Measurements from ENCODE around the gene MTG2.

DNA sequence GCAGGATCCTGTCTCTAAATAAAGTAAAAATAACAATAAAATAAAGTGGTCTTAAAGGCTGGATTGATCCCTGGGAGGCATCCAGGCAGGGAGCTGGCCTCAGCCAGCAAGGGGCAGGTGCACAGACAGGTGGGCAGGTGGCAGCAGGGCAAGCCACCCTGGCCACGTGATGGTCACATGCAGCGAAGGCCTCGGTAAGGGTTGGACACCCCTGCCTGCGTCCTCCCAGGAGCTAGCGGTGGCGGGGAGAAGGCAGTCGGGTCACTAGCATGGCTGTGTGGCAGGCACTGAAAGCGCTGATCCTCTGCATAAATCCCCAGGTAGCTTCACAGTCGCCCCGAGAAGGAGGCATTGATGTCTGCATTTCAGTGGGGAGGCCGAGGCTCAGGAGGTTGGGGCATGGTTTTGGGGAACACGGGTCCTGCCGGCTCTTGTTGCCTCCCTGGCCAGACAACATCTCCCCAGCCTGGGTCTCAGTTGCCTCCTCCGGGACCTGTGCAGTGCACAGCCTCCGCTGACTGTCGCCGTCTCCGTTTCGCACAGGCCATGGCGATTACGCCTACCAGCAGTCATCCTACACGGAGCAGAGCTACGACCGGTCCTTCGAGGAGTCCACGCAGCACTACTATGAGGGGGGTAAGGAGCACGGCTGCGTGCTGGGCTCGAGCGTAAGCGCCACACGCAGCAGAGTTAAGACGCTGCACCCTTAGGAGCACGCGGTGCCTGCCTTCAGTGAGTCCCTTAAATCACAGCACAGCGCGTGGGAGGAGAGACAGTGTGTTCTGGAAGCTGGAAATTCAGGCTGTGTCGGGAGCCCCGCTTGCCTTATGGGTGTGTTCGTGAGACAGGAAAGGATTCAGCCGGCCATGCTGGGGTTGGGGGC, 17.7 kb upstream of the MTG2 start:
- TF ChIP-seq CREB1 (CRISPR knock-in tag; IDR thresholded peaks at IDR 0.05; ENCODE audit: low read depth) (no peak), EZH2 (IDR thresholded peaks at IDR 0.05; ENCODE audit: low read depth, unreplicated experiment) (no peak), POLR2AphosphoS5 (IDR thresholded peaks at IDR 0.05; ENCODE audit: low read depth) (no peak), EZH2phosphoT487 (IDR thresholded peaks at IDR 0.05; ENCODE audit: unreplicated experiment) (no peak), ZNF114 (CRISPR knock-in tag; IDR thresholded peaks at IDR 0.05) (no peak), JUNB (IDR thresholded peaks at IDR 0.05; ENCODE audit: unreplicated experiment) (no peak)
- TF ChIP-seq, protein P1, sequence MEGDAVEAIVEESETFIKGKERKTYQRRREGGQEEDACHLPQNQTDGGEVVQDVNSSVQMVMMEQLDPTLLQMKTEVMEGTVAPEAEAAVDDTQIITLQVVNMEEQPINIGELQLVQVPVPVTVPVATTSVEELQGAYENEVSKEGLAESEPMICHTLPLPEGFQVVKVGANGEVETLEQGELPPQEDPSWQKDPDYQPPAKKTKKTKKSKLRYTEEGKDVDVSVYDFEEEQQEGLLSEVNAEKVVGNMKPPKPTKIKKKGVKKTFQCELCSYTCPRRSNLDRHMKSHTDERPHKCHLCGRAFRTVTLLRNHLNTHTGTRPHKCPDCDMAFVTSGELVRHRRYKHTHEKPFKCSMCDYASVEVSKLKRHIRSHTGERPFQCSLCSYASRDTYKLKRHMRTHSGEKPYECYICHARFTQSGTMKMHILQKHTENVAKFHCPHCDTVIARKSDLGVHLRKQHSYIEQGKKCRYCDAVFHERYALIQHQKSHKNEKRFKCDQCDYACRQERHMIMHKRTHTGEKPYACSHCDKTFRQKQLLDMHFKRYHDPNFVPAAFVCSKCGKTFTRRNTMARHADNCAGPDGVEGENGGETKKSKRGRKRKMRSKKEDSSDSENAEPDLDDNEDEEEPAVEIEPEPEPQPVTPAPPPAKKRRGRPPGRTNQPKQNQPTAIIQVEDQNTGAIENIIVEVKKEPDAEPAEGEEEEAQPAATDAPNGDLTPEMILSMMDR (conservative IDR thresholded peaks at IDR 0.05; ENCODE audit: low read depth in 2 of 2): no peak

All from GM23338 (cell line).